ENCODE data around the gene PDE1C.

DNA sequence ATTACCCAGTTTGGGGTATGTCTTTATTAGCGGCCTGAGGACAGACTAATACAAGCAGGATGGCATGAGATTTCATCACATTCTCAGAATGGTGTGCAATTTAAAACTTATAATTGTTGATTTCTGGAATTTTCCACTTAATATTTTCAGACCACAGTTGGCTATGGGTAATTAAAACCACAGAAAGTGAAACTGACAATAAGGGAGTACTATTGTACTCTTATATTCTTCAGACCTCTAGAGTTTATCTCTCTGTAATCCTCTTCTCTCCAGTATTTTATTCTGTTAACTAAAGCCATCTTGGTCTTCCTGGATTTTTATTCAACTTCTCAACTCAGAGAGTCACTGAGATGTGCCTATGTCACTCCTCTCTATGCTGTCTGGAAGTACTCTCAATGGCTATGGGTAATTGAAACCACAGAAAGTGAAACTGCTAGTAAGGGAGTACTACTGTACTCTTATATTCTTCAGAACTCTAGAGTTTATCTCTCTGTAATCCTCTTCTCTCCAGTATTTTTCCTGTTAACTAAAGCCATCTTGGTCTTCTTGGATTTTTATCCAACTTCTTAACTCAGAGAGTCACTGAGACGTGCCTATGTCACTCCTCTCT, 264.9 kb downstream of the PDE1C start:
- TF ChIP-seq CTCF (conservative IDR thresholded peaks at IDR 0.05; ENCODE audit: low read depth, low read length) (no peak), POLR2A (IDR thresholded peaks at IDR 0.05; ENCODE audit: low read depth, low read length) (no peak), RAD21 (IDR thresholded peaks at IDR 0.05; ENCODE audit: low read length) (no peak), FOS (IDR thresholded peaks at IDR 0.05; ENCODE audit: low read depth, low read length) (no peak), BHLHE40 (IDR thresholded peaks at IDR 0.05; ENCODE audit: low read depth, low read length) (no peak), MXI1 (IDR thresholded peaks at IDR 0.05; ENCODE audit: borderline replicate concordance, low read depth, low read length) (no peak), RFX5 (IDR thresholded peaks at IDR 0.05; ENCODE audit: low read depth, low read length) (no peak), MAZ (IDR thresholded peaks at IDR 0.05; ENCODE audit: borderline replicate concordance, low read depth, low read length) (no peak)
- TF ChIP-seq, protein P1, sequence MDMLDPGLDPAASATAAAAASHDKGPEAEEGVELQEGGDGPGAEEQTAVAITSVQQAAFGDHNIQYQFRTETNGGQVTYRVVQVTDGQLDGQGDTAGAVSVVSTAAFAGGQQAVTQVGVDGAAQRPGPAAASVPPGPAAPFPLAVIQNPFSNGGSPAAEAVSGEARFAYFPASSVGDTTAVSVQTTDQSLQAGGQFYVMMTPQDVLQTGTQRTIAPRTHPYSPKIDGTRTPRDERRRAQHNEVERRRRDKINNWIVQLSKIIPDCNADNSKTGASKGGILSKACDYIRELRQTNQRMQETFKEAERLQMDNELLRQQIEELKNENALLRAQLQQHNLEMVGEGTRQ (IDR thresholded peaks at IDR 0.05; ENCODE audit: low read depth, low read length): no peak

Data from IMR-90 (cell line).